ENCODE results near the gene PRLH. TPM values are rescaled to one million over a fixed set of nuclear protein-coding genes. Genes with fewer than 3 reads are reported as not detected.

PRLH gene
- total and polyA plus RNA-seq, 2 of the 13 experiments (the other 11 are each of a cell fraction or from before 2014, with no cell fraction given), result not detected

DNA sequence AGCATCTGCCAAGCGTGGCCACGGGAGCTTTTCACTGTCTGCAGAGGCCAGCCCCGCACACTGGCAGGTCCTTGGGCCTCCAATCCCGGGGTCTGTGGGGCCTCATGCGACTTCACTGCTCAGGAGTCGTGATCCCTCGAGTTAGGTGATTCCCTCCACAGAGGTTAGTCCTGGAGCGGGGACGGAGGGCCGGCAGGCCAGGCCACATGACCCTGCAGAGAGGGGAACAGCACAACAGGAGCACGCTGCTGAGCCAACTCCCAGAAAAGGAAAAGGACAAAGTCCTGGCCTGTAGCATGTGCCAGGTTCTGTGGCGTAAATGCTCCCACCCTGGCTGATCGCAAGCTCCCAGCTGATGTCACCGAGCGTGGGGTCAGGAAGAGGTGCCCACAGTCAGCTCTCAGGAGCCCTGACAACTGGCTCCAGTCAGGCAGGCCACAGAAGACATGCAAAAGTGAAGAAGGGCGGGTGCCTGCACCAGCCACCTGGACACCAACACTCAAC is 15.3 kb upstream of the PRLH start (continued):
- peak; percentile 67; the same call in 1 of the 2 replicates for TF ChIP-seq ZNF430 (CRISPR knock-in tag; IDR thresholded peaks at IDR 0.05)
- TF ChIP-seq, protein P1, sequence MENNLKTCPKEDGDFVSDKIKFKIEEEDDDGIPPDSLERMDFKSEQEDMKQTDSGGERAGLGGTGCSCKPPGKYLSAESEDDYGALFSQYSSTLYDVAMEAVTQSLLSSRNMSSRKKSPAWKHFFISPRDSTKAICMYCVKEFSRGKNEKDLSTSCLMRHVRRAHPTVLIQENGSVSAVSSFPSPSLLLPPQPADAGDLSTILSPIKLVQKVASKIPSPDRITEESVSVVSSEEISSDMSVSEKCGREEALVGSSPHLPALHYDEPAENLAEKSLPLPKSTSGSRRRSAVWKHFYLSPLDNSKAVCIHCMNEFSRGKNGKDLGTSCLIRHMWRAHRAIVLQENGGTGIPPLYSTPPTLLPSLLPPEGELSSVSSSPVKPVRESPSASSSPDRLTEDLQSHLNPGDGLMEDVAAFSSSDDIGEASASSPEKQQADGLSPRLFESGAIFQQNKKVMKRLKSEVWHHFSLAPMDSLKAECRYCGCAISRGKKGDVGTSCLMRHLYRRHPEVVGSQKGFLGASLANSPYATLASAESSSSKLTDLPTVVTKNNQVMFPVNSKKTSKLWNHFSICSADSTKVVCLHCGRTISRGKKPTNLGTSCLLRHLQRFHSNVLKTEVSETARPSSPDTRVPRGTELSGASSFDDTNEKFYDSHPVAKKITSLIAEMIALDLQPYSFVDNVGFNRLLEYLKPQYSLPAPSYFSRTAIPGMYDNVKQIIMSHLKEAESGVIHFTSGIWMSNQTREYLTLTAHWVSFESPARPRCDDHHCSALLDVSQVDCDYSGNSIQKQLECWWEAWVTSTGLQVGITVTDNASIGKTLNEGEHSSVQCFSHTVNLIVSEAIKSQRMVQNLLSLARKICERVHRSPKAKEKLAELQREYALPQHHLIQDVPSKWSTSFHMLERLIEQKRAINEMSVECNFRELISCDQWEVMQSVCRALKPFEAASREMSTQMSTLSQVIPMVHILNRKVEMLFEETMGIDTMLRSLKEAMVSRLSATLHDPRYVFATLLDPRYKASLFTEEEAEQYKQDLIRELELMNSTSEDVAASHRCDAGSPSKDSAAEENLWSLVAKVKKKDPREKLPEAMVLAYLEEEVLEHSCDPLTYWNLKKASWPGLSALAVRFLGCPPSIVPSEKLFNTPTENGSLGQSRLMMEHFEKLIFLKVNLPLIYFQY (CRISPR knock-in tag; IDR thresholded peaks at IDR 0.05; ENCODE audit: borderline replicate concordance), result no peak
- TF ChIP-seq POLR2A (IDR thresholded peaks at IDR 0.05; ENCODE audit: insufficient read depth in 1 of 2, low read depth in 2 of 2, low read length in 2 of 2), result no peak
- 0 out of 2 replicates have a peak, but pooled peaks have one; percentile 15 for TF ChIP-seq PITX1 (CRISPR knock-in tag; IDR thresholded peaks at IDR 0.05)
- TF ChIP-seq, protein P2, sequence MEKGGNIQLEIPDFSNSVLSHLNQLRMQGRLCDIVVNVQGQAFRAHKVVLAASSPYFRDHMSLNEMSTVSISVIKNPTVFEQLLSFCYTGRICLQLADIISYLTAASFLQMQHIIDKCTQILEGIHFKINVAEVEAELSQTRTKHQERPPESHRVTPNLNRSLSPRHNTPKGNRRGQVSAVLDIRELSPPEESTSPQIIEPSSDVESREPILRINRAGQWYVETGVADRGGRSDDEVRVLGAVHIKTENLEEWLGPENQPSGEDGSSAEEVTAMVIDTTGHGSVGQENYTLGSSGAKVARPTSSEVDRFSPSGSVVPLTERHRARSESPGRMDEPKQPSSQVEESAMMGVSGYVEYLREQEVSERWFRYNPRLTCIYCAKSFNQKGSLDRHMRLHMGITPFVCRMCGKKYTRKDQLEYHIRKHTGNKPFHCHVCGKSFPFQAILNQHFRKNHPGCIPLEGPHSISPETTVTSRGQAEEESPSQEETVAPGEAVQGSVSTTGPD (CRISPR knock-in tag; IDR thresholded peaks at IDR 0.05), result no peak
- no peak for TF ChIP-seq RFX5 (IDR thresholded peaks at IDR 0.05; ENCODE audit: low read depth, low read length)
- TF ChIP-seq, protein P3, sequence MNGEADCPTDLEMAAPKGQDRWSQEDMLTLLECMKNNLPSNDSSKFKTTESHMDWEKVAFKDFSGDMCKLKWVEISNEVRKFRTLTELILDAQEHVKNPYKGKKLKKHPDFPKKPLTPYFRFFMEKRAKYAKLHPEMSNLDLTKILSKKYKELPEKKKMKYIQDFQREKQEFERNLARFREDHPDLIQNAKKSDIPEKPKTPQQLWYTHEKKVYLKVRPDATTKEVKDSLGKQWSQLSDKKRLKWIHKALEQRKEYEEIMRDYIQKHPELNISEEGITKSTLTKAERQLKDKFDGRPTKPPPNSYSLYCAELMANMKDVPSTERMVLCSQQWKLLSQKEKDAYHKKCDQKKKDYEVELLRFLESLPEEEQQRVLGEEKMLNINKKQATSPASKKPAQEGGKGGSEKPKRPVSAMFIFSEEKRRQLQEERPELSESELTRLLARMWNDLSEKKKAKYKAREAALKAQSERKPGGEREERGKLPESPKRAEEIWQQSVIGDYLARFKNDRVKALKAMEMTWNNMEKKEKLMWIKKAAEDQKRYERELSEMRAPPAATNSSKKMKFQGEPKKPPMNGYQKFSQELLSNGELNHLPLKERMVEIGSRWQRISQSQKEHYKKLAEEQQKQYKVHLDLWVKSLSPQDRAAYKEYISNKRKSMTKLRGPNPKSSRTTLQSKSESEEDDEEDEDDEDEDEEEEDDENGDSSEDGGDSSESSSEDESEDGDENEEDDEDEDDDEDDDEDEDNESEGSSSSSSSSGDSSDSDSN (CRISPR knock-in tag; IDR thresholded peaks at IDR 0.05), result peak; percentile 24; the same call in 1 of the 2 replicates
- no peak for TF ChIP-seq TARDBP (CRISPR knock-in tag; IDR thresholded peaks at IDR 0.05)
- TF ChIP-seq, protein P4, sequence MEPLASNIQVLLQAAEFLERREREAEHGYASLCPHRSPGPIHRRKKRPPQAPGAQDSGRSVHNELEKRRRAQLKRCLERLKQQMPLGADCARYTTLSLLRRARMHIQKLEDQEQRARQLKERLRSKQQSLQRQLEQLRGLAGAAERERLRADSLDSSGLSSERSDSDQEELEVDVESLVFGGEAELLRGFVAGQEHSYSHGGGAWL (CRISPR knock-in tag; IDR thresholded peaks at IDR 0.05), result no peak
- no peak for TF ChIP-seq SCMH1 (CRISPR knock-in tag; IDR thresholded peaks at IDR 0.05; ENCODE audit: borderline replicate concordance)
- no peak for TF ChIP-seq CEBPG (CRISPR knock-in tag; IDR thresholded peaks at IDR 0.05)
- peak; percentile 78; the same call in 1 of the 2 replicates for TF ChIP-seq ZFP37 (CRISPR knock-in tag; IDR thresholded peaks at IDR 0.05; ENCODE audit: borderline replicate concordance)
- TF ChIP-seq, protein P5, sequence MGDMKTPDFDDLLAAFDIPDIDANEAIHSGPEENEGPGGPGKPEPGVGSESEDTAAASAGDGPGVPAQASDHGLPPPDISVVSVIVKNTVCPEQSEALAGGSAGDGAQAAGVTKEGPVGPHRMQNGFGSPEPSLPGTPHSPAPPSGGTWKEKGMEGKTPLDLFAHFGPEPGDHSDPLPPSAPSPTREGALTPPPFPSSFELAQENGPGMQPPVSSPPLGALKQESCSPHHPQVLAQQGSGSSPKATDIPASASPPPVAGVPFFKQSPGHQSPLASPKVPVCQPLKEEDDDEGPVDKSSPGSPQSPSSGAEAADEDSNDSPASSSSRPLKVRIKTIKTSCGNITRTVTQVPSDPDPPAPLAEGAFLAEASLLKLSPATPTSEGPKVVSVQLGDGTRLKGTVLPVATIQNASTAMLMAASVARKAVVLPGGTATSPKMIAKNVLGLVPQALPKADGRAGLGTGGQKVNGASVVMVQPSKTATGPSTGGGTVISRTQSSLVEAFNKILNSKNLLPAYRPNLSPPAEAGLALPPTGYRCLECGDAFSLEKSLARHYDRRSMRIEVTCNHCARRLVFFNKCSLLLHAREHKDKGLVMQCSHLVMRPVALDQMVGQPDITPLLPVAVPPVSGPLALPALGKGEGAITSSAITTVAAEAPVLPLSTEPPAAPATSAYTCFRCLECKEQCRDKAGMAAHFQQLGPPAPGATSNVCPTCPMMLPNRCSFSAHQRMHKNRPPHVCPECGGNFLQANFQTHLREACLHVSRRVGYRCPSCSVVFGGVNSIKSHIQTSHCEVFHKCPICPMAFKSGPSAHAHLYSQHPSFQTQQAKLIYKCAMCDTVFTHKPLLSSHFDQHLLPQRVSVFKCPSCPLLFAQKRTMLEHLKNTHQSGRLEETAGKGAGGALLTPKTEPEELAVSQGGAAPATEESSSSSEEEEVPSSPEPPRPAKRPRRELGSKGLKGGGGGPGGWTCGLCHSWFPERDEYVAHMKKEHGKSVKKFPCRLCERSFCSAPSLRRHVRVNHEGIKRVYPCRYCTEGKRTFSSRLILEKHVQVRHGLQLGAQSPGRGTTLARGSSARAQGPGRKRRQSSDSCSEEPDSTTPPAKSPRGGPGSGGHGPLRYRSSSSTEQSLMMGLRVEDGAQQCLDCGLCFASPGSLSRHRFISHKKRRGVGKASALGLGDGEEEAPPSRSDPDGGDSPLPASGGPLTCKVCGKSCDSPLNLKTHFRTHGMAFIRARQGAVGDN (CRISPR knock-in tag; IDR thresholded peaks at IDR 0.05), result peak; percentile 94
- no peak for TF ChIP-seq POLR2AphosphoS5 (IDR thresholded peaks at IDR 0.05; ENCODE audit: low read depth, low read length)
- no peak for TF ChIP-seq ZNF256 (CRISPR knock-in tag; conservative IDR thresholded peaks at IDR 0.05)
- TF ChIP-seq HNF4G (IDR thresholded peaks at IDR 0.05; ENCODE audit: borderline replicate concordance, low read depth, low read length), result no peak
- TF ChIP-seq HNF4G (CRISPR knock-in tag; IDR thresholded peaks at IDR 0.05; ENCODE audit: borderline replicate concordance, low read depth), result peak; percentile 45; the same call in 1 of the 2 replicates
- TF ChIP-seq KDM5B (CRISPR knock-in tag; IDR thresholded peaks at IDR 0.05; ENCODE audit: borderline replicate concordance), result peak; percentile 57; the same call in 1 of the 2 replicates
- no peak for TF ChIP-seq ZNF317 (CRISPR knock-in tag; IDR thresholded peaks at IDR 0.05)
